ENCODE data around the gene DUSP10. TPM values are rescaled to one million over a fixed set of nuclear protein-coding genes. Genes with fewer than 3 reads are reported as not detected.
A peak's percentile ranks its signal among the peaks of the same experiment; 100 is the strongest.

DUSP10 gene
- total RNA-seq, 1 donor from 2014 or later, result 4.5 TPM

- DNase-seq (no peak), ATAC-seq (ENCODE audit: poor library complexity) (no peak)
- intact Hi-C loops (cut with DNase I), result loop anchor here (10.0 kb wide), 1 partner anchor 113 kb away; no protein-coding TSS in a partner anchor
Measured at GRCh38 chr1:221772117-221772516, 30.2 kb upstream of the DUSP10 start.

DNA sequence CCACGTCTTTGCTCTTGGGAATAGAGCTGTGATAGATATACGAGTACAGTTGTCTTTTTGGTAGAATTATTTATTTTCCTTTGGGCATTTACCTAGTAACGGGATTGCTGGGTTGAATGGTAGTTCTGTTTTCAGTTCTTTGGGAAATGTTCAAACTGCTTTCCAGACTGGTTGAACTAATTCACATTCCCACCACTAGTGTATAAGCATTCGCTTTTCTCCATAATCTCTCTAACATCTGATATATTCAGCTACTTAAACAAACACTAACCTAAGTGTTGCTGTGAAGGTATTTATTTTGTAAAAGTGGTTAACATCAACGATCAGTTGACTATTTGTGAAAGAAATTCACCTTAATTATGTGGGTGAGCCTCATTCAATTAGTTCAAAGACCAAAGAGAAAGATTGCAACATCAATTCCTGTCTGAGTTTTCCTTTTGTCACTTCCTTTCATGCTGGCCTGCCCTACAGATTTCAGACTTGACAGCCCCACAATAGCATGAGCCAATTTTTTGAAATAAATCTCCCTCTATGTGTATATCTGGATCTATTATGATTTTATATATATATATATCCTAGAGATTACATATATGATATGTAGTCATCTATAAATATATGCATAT, 26.7 kb upstream of the DUSP10 start:
- intact Hi-C loops (cut with DNase I), result no loop called here
- ATAC-seq (ENCODE audit: poor library complexity) (no peak), DNase-seq (no peak)

DNA sequence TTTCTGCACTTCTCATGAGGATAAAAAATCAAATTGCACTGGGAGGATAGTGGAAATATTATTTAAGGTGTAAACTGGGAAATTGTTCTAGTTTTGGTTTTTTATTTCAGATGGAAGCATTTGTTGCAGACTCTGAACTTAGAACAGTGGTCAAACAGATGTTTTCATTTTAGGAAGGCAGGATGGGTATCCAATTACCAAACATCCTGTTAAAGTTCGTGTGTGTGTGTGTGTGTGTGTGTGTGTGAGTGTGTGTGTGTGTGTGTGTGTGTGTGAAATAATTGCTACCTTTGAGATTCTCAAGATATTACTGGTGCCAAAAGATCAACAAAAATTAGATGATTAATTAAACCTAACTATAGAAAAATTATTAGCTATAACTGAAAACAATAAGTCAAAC, 24.3 kb upstream of the DUSP10 start:
- no peak for DNase-seq

GRCh38 chr1:221765527-221765926, 23.6 kb upstream of the DUSP10 start:
- DNase-seq (no peak), ATAC-seq (ENCODE audit: poor library complexity) (no peak)
- intact Hi-C loops (cut with DNase I), result no loop called here

More for the DNA sequence above, 24.3 kb upstream of the DUSP10 start:
- intact Hi-C loops (cut with DNase I), result no loop called here
- no peak for ATAC-seq (ENCODE audit: poor library complexity)

DNA sequence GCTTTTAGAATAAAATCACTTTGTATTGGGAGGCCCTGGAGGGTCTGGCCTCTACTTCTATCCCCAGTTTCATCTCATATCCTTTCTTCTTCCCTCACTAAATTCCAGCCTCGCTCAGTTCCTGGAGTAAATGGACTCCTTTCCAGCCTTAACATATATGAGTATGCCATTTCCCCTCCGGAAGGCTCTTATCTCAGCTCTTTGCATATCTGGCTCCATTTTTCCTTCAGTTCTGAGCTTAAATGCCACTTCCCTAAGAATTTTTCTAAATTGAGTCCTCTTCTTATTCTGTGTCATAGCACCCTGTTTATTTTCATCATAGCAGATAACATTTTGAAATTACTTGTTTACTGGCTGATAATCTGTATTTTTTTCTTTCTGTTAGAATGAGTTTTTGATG, 20.2 kb upstream of the DUSP10 start:
- ATAC-seq (ENCODE audit: poor library complexity) (no peak), DNase-seq (no peak)

DNA sequence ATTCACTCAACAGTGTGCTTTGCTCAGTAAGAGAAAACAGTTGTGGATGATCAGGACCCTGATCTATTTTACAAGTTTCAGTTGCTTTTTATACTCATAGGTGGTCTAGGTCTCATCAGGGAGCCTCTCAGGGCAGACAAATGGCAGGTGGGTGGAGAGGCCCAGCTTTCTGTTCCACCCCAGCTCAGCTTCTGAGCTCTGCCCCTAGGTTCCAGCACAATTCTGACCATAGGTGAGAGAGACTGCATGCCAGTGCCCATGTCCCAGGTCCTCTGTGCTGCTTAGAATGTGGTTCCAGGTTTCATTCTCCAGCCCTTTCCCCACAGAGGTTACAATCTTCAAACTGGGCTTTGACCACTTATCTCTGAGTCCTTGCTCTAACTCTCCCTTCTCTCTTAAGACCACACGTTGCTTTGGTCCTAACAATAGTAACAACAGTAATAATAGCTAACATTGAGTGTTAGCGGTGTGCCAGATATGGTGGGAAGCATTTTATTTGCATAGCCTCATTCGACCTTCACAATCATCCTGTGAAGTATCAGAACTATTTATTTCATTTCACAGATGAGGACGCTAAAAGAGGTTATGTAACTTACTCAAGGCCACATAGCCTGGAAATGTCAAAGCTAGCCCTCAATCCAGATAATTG, 19.6 kb upstream of the DUSP10 start:
- ATAC-seq (ENCODE audit: poor library complexity) (no peak), DNase-seq (no peak)
- intact Hi-C loops (cut with DNase I), result no loop called here

More for the DNA sequence above, 20.2 kb upstream of the DUSP10 start:
- intact Hi-C loops (cut with DNase I), result no loop called here

- DNase-seq (no peak), ATAC-seq (ENCODE audit: poor library complexity) (no peak)
- intact Hi-C loops (cut with DNase I), result no loop called here
Measured at GRCh38 chr1:221760911-221761310, 19.0 kb upstream of the DUSP10 start.

DNA sequence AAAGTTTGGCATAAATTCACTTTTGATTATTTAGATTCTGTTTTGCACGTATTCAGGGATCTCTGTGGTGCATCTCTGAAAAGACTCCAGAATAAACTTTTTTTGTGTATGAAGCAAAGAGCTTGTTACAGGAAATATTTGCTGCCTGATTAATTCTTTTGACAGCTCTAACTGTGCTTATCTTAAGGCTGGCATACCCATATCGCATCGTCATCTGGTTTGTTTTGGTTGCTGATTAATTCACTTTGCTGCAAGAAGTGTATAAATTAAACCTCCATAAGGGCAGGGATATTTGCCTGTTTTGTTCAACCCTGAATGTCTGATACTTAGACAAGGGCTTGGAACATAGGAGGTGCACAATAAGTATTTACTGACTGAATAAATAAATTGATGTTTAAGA, 17.5 kb upstream of the DUSP10 start:
- ATAC-seq (ENCODE audit: poor library complexity) (no peak), DNase-seq (no peak)
- intact Hi-C loops (cut with DNase I), result loop anchor here (10.0 kb wide), 1 partner anchor 125 kb away; no protein-coding TSS in a partner anchor

- intact Hi-C loops (cut with DNase I), result loop anchor here (10.0 kb wide), 1 partner anchor 124 kb away; no protein-coding TSS in a partner anchor
- no peak for ATAC-seq (ENCODE audit: poor library complexity)
Measured at GRCh38 chr1:221758455-221758854, 16.6 kb upstream of the DUSP10 start.

GRCh38 chr1:221756830-221757551, 15.1 kb upstream of the DUSP10 start:
- ATAC-seq (ENCODE audit: poor library complexity) (no peak), DNase-seq (no peak)
- intact Hi-C loops (cut with DNase I), result loop anchor here (10.0 kb wide), 1 partner anchor 122 kb away; no protein-coding TSS in a partner anchor

More at GRCh38 chr1:221758455-221758854, 16.6 kb upstream of the DUSP10 start:
- no peak for DNase-seq

DNA sequence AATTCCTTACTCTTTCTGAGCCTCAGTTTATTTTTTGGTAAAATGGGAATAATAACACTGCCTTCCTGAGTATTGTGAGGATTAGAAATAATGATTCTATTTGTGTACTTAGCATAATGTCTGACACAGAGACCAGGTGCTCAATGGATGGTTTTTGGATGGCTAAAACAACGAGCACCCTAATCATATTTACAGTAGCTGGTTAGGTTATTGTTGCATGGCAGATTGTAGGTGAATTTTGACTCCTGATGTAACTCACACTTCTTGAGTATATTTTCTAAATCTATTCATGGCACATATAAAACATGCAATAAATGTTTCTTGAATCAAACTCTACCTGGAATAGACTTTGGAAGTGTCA, 11.9 kb upstream of the DUSP10 start:
- DNase-seq (no peak), ATAC-seq (ENCODE audit: poor library complexity) (no peak)
- intact Hi-C loops (cut with DNase I), result loop anchor here (10.0 kb wide), 1 partner anchor 119 kb away; no protein-coding TSS in a partner anchor

DNA sequence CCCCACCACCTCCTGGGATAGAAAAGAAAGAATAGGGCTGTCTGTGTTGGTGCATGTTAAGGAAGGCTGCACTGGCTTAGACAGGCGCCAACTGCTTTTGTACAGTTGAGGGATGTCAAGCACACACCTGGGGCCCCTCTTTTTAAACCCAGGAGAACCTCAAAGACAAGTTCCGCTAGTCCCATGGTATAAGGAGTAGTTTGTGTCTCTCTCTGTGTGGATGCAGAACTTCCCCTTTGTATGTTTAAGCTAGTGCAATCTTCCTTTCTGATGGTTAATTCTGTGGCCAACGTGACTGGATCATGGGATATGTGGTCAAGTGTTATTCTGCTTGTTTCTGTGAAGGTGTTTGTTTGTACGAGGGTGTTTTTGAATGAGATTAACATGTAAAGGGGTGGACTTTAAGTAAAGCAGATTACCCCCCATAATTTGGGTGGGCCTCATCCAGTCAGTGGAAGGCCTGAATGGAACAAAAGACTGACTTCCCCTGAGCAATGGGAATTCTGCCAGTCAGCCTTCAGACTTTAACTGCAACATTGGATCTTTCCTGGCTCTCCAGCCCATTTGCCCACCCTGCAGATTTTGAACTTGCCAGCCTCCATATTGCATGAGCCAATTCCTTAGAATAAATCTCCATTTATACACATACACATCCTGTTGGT, 9.5 kb upstream of the DUSP10 start:
- DNase-seq (no peak), ATAC-seq (ENCODE audit: poor library complexity) (no peak)
- intact Hi-C loops (cut with DNase I), result loop anchor here (10.0 kb wide), 1 partner anchor 117 kb away; no protein-coding TSS in a partner anchor

DNA sequence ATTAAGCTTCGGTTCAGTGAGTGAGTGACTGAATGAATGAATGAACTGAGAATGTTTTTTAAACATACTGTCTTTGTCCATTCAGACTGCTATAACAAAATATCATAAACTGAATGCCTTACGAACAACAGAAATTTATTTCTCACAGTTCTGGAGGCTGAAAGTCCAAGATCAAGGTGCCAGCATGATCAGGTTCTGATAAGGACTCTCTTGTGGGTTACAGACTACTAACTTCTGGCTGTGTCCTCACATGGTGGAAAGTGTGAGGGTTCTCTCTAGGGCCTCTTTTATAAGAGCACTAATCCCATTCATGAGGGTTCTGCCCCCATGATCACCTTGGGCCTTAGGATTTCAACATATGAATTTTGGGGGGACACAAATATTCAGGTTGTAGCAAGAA, 7.1 kb upstream of the DUSP10 start:
- ATAC-seq (ENCODE audit: poor library complexity) (no peak), DNase-seq (no peak)
- intact Hi-C loops (cut with DNase I), result loop anchor here (10.0 kb wide), 1 partner anchor 204 kb away; no protein-coding TSS in a partner anchor

DNA sequence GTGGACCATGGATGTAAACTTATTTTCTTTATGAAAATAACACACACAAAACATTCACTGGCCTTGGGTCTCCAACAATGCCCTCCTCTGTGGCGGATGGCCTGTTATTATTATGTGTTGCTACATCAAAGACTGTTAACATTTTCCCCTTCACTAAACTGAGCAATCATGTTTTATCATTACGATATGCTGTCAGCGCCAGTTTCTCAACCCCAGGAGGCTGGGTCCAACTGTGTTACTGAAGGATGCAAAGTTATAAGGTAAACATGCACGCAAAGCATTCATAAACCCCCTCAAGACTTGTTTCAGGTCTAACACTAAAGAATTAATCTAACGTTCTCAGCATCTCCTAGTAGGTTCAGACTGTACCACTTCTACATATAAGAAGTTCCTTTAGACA, 6.0 kb upstream of the DUSP10 start:
- ATAC-seq (ENCODE audit: poor library complexity), result no peak
- intact Hi-C loops (cut with DNase I), result loop anchor here (10.0 kb wide), 1 partner anchor 203 kb away; no protein-coding TSS in a partner anchor

GRCh38 chr1:221743416-221744208, 1.7 kb upstream of the DUSP10 start:
- no peak for ATAC-seq (ENCODE audit: poor library complexity)
- DNase-seq, result no peak
- intact Hi-C loops (cut with DNase I), result loop anchor here (10.0 kb wide), 1 partner anchor 199 kb away; no protein-coding TSS in a partner anchor

More for the DNA sequence above, 6.0 kb upstream of the DUSP10 start:
- DNase-seq, result no peak

GRCh38 chr1:221742555-221743415, 896 bp upstream of the DUSP10 start:
- intact Hi-C loops (cut with DNase I), result loop anchor here (10.0 kb wide), 1 partner anchor 198 kb away; no protein-coding TSS in a partner anchor
- DNase-seq (peak; percentile 96), ATAC-seq (ENCODE audit: poor library complexity) (peak; percentile 87)
